GM12865 (cell line): ENCODE data around the gene CANT1.
"Not testable (repeated sequence)": the region's sequence is repeated elsewhere in the genome, so short reads cannot be mapped to it uniquely, and the experiment has no call there.

ENCODE experiments used
- DNase-seq: peaks from one replicate; pipeline ENCODE4 v3.0.0; 2010; ENCODE audit warnings: low read depth
- H3K4me3 ChIP-seq: 2 replicates; pipeline ENCODE4 v1.5.1; 2011; ENCODE audit warnings: mild to moderate bottlenecking, low read depth, low read length, control low read depth
- TF ChIP-seq, protein P1 (sequence below): IDR thresholded peaks from 2 replicates; pipeline ENCODE4 v1.5.1; 2011; ENCODE audit warnings: low read length, control low read depth, low read depth, inconsistent platforms; ENCODE audit not compliant: insufficient read depth; ENCODE audit errors: missing control alignments

Gene CANT1

DNA sequence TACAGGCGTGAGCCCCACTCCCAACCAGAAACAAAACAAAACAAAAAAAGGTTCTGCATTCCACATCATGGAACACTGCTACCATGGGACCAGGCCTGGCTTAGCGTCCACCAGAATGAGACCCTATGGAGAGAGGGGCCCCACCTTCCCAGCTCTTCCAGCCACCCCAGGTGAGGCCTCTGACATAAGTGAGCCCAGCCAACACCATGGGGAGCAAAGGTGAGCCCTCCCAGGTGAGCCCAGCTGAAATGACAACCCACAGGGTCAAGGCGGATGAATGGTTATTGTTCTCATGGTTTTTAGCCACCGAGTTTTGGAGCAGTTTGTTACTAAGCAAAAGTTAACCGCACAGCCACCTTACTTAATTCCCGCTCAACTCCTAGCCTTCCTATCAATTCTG is 46.2 kb downstream of the CANT1 start:
- TF ChIP-seq, protein P1, sequence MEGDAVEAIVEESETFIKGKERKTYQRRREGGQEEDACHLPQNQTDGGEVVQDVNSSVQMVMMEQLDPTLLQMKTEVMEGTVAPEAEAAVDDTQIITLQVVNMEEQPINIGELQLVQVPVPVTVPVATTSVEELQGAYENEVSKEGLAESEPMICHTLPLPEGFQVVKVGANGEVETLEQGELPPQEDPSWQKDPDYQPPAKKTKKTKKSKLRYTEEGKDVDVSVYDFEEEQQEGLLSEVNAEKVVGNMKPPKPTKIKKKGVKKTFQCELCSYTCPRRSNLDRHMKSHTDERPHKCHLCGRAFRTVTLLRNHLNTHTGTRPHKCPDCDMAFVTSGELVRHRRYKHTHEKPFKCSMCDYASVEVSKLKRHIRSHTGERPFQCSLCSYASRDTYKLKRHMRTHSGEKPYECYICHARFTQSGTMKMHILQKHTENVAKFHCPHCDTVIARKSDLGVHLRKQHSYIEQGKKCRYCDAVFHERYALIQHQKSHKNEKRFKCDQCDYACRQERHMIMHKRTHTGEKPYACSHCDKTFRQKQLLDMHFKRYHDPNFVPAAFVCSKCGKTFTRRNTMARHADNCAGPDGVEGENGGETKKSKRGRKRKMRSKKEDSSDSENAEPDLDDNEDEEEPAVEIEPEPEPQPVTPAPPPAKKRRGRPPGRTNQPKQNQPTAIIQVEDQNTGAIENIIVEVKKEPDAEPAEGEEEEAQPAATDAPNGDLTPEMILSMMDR = no peak
- H3K4me3 ChIP-seq = no peak overlapping the region
- no peak for DNase-seq

DNA sequence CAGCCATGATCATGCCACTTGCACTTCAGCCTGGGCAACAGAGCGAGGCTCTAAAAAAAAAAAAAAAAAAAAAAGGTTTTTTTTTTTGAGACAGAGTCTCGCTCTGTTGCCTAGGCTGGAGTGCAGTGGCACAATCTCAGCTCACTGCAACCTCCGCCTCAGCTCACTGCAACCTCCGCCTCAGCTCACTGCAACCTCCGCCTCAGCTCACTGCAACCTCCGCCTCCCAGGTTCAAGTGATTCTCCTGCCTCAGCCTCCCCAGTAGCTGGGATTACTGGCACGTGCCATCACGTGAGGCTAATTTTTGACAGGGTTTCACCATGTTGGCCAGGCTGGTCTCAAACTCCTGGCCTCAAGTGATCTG is 46.6 kb downstream of the CANT1 start:
- H3K4me3 ChIP-seq, DNase-seq: not testable (repeated sequence)

DNA sequence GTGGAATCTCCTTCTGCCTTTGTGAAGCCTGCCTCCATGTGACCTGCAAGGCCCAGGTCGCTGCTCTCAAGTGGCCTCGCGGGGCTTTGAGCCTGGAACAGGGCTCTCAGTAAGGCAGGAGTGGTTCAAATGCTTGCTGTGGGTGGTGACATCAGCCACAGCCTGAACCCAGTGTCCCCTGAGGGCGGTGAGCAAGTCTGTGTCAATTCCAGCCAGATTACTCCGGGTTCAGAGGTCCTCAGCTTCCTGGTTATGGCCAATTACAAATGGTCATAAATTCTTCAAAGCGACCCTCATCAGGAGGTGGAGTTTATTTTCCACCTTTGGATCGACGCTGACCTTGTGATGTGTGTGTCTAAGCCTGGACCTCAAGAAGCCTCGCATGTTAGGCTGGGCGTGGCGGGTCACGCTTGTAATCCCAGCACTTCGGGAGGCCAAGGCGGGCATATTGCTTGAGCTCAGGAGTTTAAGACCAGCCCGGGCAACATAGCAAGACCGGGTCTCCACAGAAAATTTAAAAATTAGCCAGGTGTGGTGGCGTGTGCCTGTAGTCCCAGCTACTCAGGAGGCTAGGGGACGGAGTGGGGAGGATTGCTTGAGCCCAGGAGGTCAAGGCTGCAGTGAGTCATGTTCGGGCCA is 47.1 kb downstream of the CANT1 start:
- TF ChIP-seq, protein P1 = no peak
- DNase-seq = no peak
- H3K4me3 ChIP-seq = no peak overlapping the region

DNA sequence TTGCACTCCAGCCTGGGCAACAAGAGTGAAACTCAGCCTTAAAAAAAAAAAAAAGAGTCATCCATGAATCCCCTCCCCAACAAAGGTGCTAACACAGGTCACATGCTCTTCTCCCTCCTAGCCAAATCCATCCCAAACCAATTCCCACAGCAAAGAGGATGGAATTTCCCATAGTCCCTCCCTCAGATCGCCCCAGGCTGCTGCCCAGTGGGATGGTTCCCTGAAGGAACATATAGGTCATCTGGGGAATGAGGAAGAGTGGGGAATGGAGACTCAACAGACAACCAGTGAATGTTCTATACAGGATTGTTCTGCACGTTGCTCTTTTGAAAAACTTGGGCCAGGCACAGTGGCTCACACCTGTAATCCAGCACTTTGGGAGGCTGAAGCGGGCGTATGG is 48.0 kb downstream of the CANT1 start:
- no peak for DNase-seq
- TF ChIP-seq, protein P1 = no peak
- no peak overlapping the region for H3K4me3 ChIP-seq

DNA sequence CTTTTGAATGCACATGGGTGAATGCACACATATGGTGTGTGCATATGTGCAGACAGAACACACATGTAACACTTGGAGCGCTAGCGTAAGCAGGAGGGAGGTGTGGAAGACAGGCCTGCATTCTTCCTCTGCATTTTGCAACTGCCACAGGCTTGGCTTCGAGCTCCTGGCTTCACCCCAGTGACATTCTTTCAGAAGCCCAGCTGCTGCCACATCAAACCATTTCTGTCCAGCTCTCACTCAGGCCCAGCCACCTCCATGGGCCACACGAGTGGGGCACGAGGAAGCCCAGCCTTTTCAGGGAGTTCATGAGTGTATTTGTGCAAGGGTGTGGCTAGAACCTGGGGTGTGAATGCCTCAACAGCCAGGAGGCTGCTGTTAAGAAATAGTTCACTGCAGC is 48.6 kb downstream of the CANT1 start:
- TF ChIP-seq, protein P1 = no peak
- H3K4me3 ChIP-seq = no peak overlapping the region
- DNase-seq = no peak

DNA sequence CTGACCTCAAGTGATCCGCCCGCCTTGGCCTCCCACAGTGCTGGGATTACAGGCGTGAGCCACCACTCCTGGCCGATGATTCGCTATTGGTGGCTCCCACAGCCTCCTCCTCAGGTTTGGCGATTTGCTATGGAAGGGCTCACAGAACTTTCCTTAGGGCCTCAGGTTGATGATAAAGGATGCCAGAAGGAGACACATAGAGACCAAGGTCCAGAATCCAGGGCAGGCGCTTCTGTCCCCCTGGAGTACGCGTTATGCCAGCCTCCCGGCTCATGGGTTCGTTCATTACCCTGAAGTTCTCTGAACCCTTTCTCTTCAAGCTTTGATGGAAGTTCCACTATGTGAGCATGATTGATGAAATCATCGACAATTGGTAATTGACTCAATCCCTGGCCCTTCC is 49.8 kb downstream of the CANT1 start:
- no peak for DNase-seq
- TF ChIP-seq, protein P1 = no peak
- no peak overlapping the region for H3K4me3 ChIP-seq

DNA sequence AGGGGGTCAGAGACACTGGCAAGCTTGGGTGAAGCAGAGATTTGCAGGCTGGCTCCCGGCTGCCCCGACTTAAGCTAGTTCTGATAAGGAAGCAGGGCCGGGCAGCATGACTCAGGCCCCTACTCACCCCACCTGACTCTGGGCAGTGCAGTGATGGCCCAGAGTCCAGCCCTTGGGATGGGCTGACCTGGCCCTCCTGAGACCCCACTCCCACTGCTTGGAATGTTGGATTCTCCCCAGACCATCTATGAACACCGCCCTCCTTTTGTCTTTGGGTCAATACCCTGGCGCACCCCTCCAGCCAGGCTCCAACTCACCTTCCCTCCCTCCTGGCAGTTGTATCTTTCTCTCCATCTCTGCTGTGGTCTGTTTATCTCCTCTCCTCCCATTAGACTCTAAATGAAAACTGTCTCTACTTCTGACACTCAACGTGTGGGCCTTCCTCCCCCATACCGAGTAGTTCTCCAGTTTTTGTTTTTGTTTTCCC is 50.9 kb downstream of the CANT1 start:
- H3K4me3 ChIP-seq = no peak overlapping the region
- TF ChIP-seq, protein P1 = no peak
- DNase-seq = no peak
